T-helper 2 cell treated with Interferon-gamma antibody and Interleukin-4, amounts not matched to agents 5 μg/mL and 100 μg/mL, for 36 hours (primary cell): ENCODE measurements around the gene CHRNB2.
"Not testable (repeated sequence)": the region's sequence is repeated elsewhere in the genome, so short reads cannot be mapped to it uniquely, and the experiment has no call there.

ENCODE experiments used
- DNase-seq: peaks from one replicate; pipeline ENCODE4 v3.0.0; 2021; ENCODE audit warnings: low spot score
- H3K27ac Mint-ChIP-seq: one replicate; pipeline ENCODE4 v1.8.0; 2021; ENCODE audit warnings: mild to moderate bottlenecking, mixed read lengths
- H3K27me3 Mint-ChIP-seq: one replicate; pipeline ENCODE4 v1.8.0; 2021; ENCODE audit warnings: low read depth, mixed read lengths
- H3K36me3 Mint-ChIP-seq: one replicate; pipeline ENCODE4 v1.8.0; 2021; ENCODE audit warnings: low read depth, mixed read lengths
- H3K4me1 Mint-ChIP-seq: one replicate; pipeline ENCODE4 v1.8.0; 2021; ENCODE audit warnings: low read depth, mixed read lengths
- H3K4me3 Mint-ChIP-seq: one replicate; pipeline ENCODE4 v1.8.0; 2022; ENCODE audit warnings: mild to moderate bottlenecking, moderate library complexity, mixed read lengths
- H3K9me3 Mint-ChIP-seq: one replicate; pipeline ENCODE4 v1.8.0; 2021; ENCODE audit warnings: mixed read lengths

The CHRNB2 gene

GRCh38 chr1:154567386-154568156 lies at the start of gene CHRNB2:
Gene CHRNB2, plus strand, starts transcription at chr1:154567778. Its CDS starts 267 bp downstream, at chr1:154568045.
- DNase-seq = peak; percentile 78

GRCh38 chr1:154519591-154519991 lies 48.0 kb upstream of the CHRNB2 start:
- H3K27ac Mint-ChIP-seq = no peak overlapping the region
- H3K36me3 Mint-ChIP-seq = no peaks in the 10 kb centered on the region
- no peak overlapping the region for H3K4me3 Mint-ChIP-seq
- no peaks in the 10 kb centered on the region for H3K9me3 Mint-ChIP-seq
- DNase-seq = no peak
- H3K4me1 Mint-ChIP-seq = no peaks in the 10 kb centered on the region
- peaks cover 38% of the 10 kb centered on the region for H3K27me3 Mint-ChIP-seq

More at GRCh38 chr1:154567386-154568156, at the start of gene CHRNB2:
- Mint-ChIP-seq H3K27ac (no peak within 1 kb of the TSS), H3K36me3 (no peaks in the 10 kb centered on the region), H3K9me3 (no peaks in the 10 kb centered on the region), H3K27me3 (peaks cover 31% of the 10 kb centered on the region), H3K4me1 (peaks cover 7% of the 10 kb centered on the region), H3K4me3 (peak within 1 kb of the TSS; percentile 57)

GRCh38 chr1:154520333-154520732 lies 47.2 kb upstream of the CHRNB2 start:
- Mint-ChIP-seq H3K4me3 (no peak overlapping the region), H3K36me3 (no peaks in the 10 kb centered on the region), H3K4me1 (no peaks in the 10 kb centered on the region), H3K27ac (no peak overlapping the region), H3K9me3 (no peaks in the 10 kb centered on the region), H3K27me3 (peaks cover 38% of the 10 kb centered on the region)
- DNase-seq = no peak

- no peak for DNase-seq
- Mint-ChIP-seq H3K4me3 (no peak overlapping the region), H3K4me1 (no peaks in the 10 kb centered on the region), H3K27ac (no peak overlapping the region), H3K9me3 (no peaks in the 10 kb centered on the region), H3K27me3 (peaks cover 28% of the 10 kb centered on the region), H3K36me3 (no peaks in the 10 kb centered on the region)
Observed at GRCh38 chr1:154521695-154522094, 45.9 kb upstream of the CHRNB2 start.

GRCh38 chr1:154524881-154525280 lies 42.7 kb upstream of the CHRNB2 start:
- no peaks in the 10 kb centered on the region for H3K36me3 Mint-ChIP-seq
- H3K4me3 Mint-ChIP-seq = no peak overlapping the region
- no peak for DNase-seq
- H3K27me3 Mint-ChIP-seq = peaks cover 26% of the 10 kb centered on the region
- no peaks in the 10 kb centered on the region for H3K4me1 Mint-ChIP-seq
- H3K9me3 Mint-ChIP-seq = no peaks in the 10 kb centered on the region
- H3K27ac Mint-ChIP-seq = no peak overlapping the region

GRCh38 chr1:154527192-154527591 lies 40.4 kb upstream of the CHRNB2 start:
- Mint-ChIP-seq H3K36me3 (no peaks in the 10 kb centered on the region), H3K27ac (no peak overlapping the region), H3K9me3 (no peaks in the 10 kb centered on the region), H3K4me3 (no peak overlapping the region), H3K27me3 (peaks cover 15% of the 10 kb centered on the region), H3K4me1 (no peaks in the 10 kb centered on the region)
- DNase-seq = no peak

GRCh38 chr1:154529308-154529707 lies 38.3 kb upstream of the CHRNB2 start:
- DNase-seq = no peak
- Mint-ChIP-seq H3K36me3 (no peaks in the 10 kb centered on the region), H3K9me3 (no peaks in the 10 kb centered on the region), H3K27ac (no peak overlapping the region), H3K4me3 (no peak overlapping the region), H3K4me1 (no peaks in the 10 kb centered on the region), H3K27me3 (peaks cover 6% of the 10 kb centered on the region)

GRCh38 chr1:154531950-154532349 lies 35.6 kb upstream of the CHRNB2 start:
- H3K4me3 Mint-ChIP-seq, DNase-seq, H3K27me3 Mint-ChIP-seq, H3K9me3 Mint-ChIP-seq, H3K36me3 Mint-ChIP-seq, H3K4me1 Mint-ChIP-seq, H3K27ac Mint-ChIP-seq: not testable (repeated sequence)

- no peaks in the 10 kb centered on the region for H3K36me3 Mint-ChIP-seq
- DNase-seq = no peak
- peaks cover 10% of the 10 kb centered on the region for H3K27me3 Mint-ChIP-seq
- no peak overlapping the region for H3K4me3 Mint-ChIP-seq
- H3K4me1 Mint-ChIP-seq = no peaks in the 10 kb centered on the region
- no peaks in the 10 kb centered on the region for H3K9me3 Mint-ChIP-seq
- no peak overlapping the region for H3K27ac Mint-ChIP-seq
Observed at GRCh38 chr1:154533952-154534844, 33.4 kb upstream of the CHRNB2 start.

GRCh38 chr1:154536570-154536969 lies 31.0 kb upstream of the CHRNB2 start:
- H3K4me1 Mint-ChIP-seq = no peaks in the 10 kb centered on the region
- no peaks in the 10 kb centered on the region for H3K9me3 Mint-ChIP-seq
- H3K27ac Mint-ChIP-seq = no peak overlapping the region
- no peaks in the 10 kb centered on the region for H3K36me3 Mint-ChIP-seq
- peaks cover 21% of the 10 kb centered on the region for H3K27me3 Mint-ChIP-seq
- no peak overlapping the region for H3K4me3 Mint-ChIP-seq
- DNase-seq = no peak

- Mint-ChIP-seq H3K4me1 (no peaks in the 10 kb centered on the region), H3K36me3 (no peaks in the 10 kb centered on the region), H3K4me3 (no peak overlapping the region), H3K27me3 (peaks cover 22% of the 10 kb centered on the region), H3K9me3 (no peaks in the 10 kb centered on the region), H3K27ac (no peak overlapping the region)
- DNase-seq = no peak
Observed at GRCh38 chr1:154539486-154540483, 27.8 kb upstream of the CHRNB2 start.

- no peak for DNase-seq
Observed at GRCh38 chr1:154541231-154541630, 26.3 kb upstream of the CHRNB2 start.

GRCh38 chr1:154546264-154547063 lies 21.1 kb upstream of the CHRNB2 start:
- H3K9me3 Mint-ChIP-seq = no peaks in the 10 kb centered on the region

More at GRCh38 chr1:154541231-154541630, 26.3 kb upstream of the CHRNB2 start:
- H3K4me1 Mint-ChIP-seq = no peaks in the 10 kb centered on the region
- no peaks in the 10 kb centered on the region for H3K9me3 Mint-ChIP-seq
- H3K27me3 Mint-ChIP-seq = peaks cover 16% of the 10 kb centered on the region
- H3K27ac Mint-ChIP-seq = no peak overlapping the region
- H3K36me3 Mint-ChIP-seq = no peaks in the 10 kb centered on the region
- H3K4me3 Mint-ChIP-seq = no peak overlapping the region

More at GRCh38 chr1:154546264-154547063, 21.1 kb upstream of the CHRNB2 start:
- Mint-ChIP-seq H3K27ac (no peak overlapping the region), H3K36me3 (peaks cover 25% of the 10 kb centered on the region), H3K4me1 (peaks cover 7% of the 10 kb centered on the region), H3K27me3 (peaks cover 5% of the 10 kb centered on the region), H3K4me3 (no peak overlapping the region)
- peak; percentile 32 for DNase-seq
